ENCODE data around the gene ITLN1.

Gene ITLN1

DNA sequence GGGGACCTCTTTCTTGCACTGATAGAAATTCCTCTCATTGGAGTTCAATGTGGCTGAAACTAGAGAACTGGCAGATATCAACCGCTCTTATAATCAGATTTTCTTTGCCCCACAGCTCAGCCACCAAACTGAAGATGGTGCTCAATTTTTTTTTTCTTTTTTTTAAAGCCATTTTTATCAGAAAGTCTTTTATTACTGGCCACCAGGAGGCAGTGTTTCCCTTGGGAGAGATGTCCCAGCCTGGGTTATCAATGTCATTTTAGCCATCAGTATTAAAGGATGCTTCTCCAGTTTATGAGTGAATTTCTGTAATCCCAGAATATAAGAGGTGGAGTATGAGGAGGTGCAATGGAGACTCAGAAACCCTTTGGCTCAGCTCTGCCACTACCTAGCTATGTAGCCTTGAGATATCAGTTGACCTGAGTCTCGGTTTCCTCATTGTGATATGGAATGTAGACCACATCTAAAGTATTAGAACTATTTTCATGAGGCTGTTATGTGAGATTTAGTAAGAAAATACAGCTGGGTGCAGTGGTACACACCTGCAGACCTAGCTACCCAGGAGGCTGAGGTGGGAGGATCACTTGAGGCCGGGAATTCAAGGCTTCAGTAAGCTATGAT is 49.9 kb downstream of the ITLN1 start:
- peaks cover 8% of the 10 kb centered on the region; the same call in 1 of the 2 replicates for H3K4me1 ChIP-seq (ENCODE audit: insufficient read depth, low read length)
- no peak overlapping the region for H3K27ac ChIP-seq (ENCODE audit: low read length)
- H3K4me3 ChIP-seq (ENCODE audit: low read length) = no peak overlapping the region
- no peaks in the 10 kb centered on the region for H3K36me3 ChIP-seq (ENCODE audit: insufficient read depth, low read depth, low read length)
- H3K27me3 ChIP-seq (ENCODE audit: insufficient read depth, low read length) = no peaks in the 10 kb centered on the region
- no peak overlapping the region for H3K9ac ChIP-seq (ENCODE audit: low read depth, low read length)
- H3K9me3 ChIP-seq (ENCODE audit: insufficient read depth, low read depth, low read length) = no peaks in the 10 kb centered on the region

DNA sequence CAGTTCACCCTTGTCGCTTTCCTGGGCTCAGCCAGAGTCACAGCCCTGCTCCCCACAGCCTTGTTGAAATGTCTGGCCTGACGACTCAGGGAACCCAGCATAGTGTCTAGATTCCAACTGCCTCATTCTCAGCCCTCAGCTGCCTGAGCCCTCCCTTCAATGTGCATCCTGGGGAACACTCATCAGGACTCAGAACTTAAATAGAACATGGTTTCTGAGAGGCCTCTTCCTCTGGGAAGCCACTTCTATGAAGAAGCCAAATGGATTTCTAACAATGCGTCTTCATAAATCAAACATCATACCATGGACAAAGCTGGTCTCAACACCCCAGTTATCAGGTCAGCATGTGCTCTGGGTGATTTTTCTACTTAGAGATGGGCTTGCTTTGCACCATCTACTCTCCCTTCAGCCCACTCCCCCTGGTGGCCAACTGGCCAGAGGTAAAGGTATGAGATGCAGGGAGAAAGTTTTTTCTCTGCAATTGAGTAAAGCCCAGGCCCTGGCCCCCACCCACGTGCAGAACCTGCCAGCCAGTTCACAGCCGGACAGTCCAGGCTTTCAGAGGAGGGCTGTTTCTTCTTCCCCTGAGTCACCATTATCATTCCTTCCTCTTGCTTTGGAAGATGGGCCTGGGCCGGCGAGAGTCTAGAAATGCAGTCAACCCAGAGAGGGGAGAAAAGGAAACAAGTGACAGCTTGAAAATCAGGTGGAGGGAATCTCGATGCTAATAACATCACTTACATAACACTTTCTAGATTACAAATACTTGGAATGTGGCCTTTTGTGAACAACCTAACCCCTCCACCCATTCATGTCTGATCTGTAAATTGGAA is 54.4 kb downstream of the ITLN1 start:
- Histone ChIP-seq H3K27ac (ENCODE audit: low read length) (no peak overlapping the region), H3K4me1 (ENCODE audit: insufficient read depth, low read length) (0 out of 2 replicates have a peak, but pooled peaks cover 3% of the 10 kb centered on the region), H3K4me3 (ENCODE audit: low read length) (no peak overlapping the region), H3K9ac (ENCODE audit: low read depth, low read length) (no peak overlapping the region), H3K36me3 (ENCODE audit: insufficient read depth, low read depth, low read length) (no peaks in the 10 kb centered on the region), H3K9me3 (ENCODE audit: insufficient read depth, low read depth, low read length) (no peaks in the 10 kb centered on the region), H3K27me3 (ENCODE audit: insufficient read depth, low read length) (no peaks in the 10 kb centered on the region)

DNA sequence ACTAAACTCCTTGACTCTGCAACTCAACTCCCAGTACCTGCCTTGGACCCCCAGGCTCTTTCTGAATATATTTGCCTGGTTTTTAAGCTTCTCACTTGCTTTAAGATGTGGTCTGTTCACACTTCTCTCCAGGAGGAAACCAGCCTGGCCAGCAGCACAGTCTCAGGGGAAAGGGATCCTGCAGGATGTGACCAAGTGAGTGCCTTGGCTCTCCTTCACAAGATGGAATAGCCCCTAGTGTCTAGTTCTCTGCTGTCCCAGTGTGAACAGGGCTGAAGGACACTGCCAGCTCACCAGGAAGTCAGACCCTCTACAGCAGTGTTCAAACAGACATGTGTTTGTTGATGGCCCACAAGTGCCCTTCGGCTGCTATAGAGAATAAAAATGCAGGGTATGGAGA is 55.2 kb downstream of the ITLN1 start:
- no peaks in the 10 kb centered on the region for H3K9me3 ChIP-seq (ENCODE audit: insufficient read depth, low read depth, low read length)
- no peaks in the 10 kb centered on the region for H3K27me3 ChIP-seq (ENCODE audit: insufficient read depth, low read length)
- H3K4me1 ChIP-seq (ENCODE audit: insufficient read depth, low read length) = 0 out of 2 replicates have a peak, but pooled peaks cover 3% of the 10 kb centered on the region
- H3K36me3 ChIP-seq (ENCODE audit: insufficient read depth, low read depth, low read length) = no peaks in the 10 kb centered on the region
- H3K4me3 ChIP-seq (ENCODE audit: low read length) = no peak overlapping the region
- H3K9ac ChIP-seq (ENCODE audit: low read depth, low read length) = no peak overlapping the region
- H3K27ac ChIP-seq (ENCODE audit: low read length) = no peak overlapping the region

DNA sequence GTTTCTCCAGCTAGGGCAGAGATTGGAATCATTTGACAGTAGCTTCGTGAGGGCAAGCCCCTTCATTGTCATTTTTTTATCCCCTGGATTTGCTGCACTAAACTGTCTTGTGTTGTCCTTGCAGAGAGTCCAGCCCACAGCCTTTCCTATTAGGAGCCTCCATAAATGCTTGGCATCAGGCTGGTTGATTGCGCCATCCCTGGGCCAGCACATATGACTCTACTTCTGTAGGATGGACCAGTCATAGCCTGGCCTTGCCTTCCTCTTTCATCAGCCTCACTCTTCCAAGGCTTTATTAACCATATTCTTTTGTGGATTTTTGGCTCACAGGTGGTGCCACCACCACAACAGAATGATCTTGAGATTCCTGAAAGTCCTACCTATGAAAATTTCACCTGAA is 57.6 kb downstream of the ITLN1 start:
- H3K27me3 ChIP-seq (ENCODE audit: insufficient read depth, low read length) = no peaks in the 10 kb centered on the region
- H3K27ac ChIP-seq (ENCODE audit: low read length) = no peak overlapping the region
- no peaks in the 10 kb centered on the region for H3K36me3 ChIP-seq (ENCODE audit: insufficient read depth, low read depth, low read length)
- no peak overlapping the region for H3K4me3 ChIP-seq (ENCODE audit: low read length)
- H3K9me3 ChIP-seq (ENCODE audit: insufficient read depth, low read depth, low read length) = no peaks in the 10 kb centered on the region
- no peaks in the 10 kb centered on the region for H3K4me1 ChIP-seq (ENCODE audit: insufficient read depth, low read length)
- H3K9ac ChIP-seq (ENCODE audit: low read depth, low read length) = no peak overlapping the region

DNA sequence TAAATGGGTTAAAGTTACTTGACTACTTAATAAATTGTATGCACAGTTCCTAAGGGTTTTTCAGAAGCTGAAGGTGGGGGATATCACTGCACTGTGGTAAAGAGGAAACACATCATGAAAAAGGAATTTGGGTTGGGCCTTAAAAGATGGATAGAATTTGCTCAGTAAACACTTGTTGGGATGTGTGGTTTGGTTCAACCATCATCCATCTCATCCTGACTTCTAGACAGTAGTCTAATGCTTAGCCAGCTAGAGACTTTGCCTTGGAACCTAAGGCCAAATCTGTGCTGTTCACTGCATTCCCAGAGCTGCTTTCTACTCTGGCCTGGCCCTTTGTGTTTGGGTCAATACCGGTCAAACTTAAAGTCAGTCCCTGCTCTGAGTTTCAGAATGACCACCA is 58.4 kb downstream of the ITLN1 start:
- H3K27me3 ChIP-seq (ENCODE audit: insufficient read depth, low read length) = no peaks in the 10 kb centered on the region
- no peaks in the 10 kb centered on the region for H3K9me3 ChIP-seq (ENCODE audit: insufficient read depth, low read depth, low read length)
- H3K4me1 ChIP-seq (ENCODE audit: insufficient read depth, low read length) = no peaks in the 10 kb centered on the region
- no peak overlapping the region for H3K9ac ChIP-seq (ENCODE audit: low read depth, low read length)
- H3K4me3 ChIP-seq (ENCODE audit: low read length) = no peak overlapping the region
- no peaks in the 10 kb centered on the region for H3K36me3 ChIP-seq (ENCODE audit: insufficient read depth, low read depth, low read length)
- H3K27ac ChIP-seq (ENCODE audit: low read length) = no peak overlapping the region

Measured in iPS-20b (cell line).